Rectal smooth muscle tissue (tissue), 1 donor: Measurements from ENCODE around the gene TPRG1.

Source experiments
- H3K27ac ChIP-seq: one replicate; pipeline ENCODE4 v1.7.0; 2013; ENCODE audit warnings: low read depth, low read length, inconsistent platforms
- H3K27me3 ChIP-seq: one replicate; pipeline ENCODE4 v1.7.0; 2013; ENCODE audit warnings: low read length; ENCODE audit not compliant: control insufficient read depth, insufficient read depth
- H3K36me3 ChIP-seq: one replicate; pipeline ENCODE4 v1.7.0; 2013; ENCODE audit warnings: low read length; ENCODE audit not compliant: control insufficient read depth, insufficient read depth
- H3K4me1 ChIP-seq: one replicate; pipeline ENCODE4 v1.7.0; 2013; ENCODE audit warnings: low read length; ENCODE audit not compliant: control insufficient read depth, insufficient read depth
- H3K4me3 ChIP-seq: one replicate; pipeline ENCODE4 v1.7.0; 2013; ENCODE audit warnings: low read length
- H3K9ac ChIP-seq: one replicate; pipeline ENCODE4 v1.7.0; 2013; ENCODE audit warnings: low read length

The TPRG1 gene

DNA sequence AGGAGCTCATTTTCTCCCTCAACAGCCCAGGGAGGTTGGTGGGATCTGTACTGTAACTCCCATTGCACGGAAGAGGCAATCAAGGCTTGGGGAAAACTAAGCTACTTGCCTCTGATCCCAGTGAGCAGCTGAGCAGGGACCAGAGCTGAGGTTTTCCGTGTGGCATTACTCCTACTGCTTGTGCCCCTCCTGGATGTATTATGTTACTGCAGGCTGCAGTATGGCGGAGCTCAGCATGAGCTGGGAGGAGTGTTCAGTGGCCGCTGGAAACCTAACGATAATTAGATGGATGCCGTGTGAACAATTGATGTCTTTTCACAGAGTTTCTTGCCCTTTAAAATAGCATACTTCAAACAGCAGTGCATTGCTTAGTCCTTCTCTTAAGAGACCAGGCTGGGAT, 2.0 kb upstream of the TPRG1 start:
- H3K4me1 ChIP-seq = no peaks in the 10 kb centered on the region
- no peak overlapping the region for H3K4me3 ChIP-seq
- H3K27ac ChIP-seq = no peak overlapping the region
- no peak overlapping the region for H3K9ac ChIP-seq
- H3K27me3 ChIP-seq = no peaks in the 10 kb centered on the region
- no peaks in the 10 kb centered on the region for H3K36me3 ChIP-seq

DNA sequence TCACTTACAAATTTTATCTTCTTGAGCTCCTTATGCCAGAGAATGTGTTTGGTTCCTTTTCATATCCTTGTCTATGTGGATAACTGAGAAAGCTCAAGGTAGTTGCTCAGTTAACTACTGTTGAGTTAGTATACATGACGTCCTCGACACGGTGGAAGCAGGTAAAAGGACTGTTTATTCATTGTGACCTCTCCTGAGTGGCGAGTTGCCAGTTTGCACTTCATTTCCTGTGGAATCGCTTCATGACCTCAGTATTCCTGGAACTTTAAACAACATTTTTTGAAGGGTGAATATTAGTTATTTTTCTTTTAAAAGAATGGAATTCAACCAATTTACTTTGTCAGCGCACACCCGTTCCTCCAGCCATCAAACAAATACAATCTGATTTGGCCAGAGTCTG, 1.2 kb upstream of the TPRG1 start:
- Histone ChIP-seq H3K4me3 (no peak overlapping the region), H3K27me3 (no peaks in the 10 kb centered on the region), H3K4me1 (no peaks in the 10 kb centered on the region), H3K9ac (no peak overlapping the region), H3K27ac (no peak overlapping the region), H3K36me3 (no peaks in the 10 kb centered on the region)

DNA sequence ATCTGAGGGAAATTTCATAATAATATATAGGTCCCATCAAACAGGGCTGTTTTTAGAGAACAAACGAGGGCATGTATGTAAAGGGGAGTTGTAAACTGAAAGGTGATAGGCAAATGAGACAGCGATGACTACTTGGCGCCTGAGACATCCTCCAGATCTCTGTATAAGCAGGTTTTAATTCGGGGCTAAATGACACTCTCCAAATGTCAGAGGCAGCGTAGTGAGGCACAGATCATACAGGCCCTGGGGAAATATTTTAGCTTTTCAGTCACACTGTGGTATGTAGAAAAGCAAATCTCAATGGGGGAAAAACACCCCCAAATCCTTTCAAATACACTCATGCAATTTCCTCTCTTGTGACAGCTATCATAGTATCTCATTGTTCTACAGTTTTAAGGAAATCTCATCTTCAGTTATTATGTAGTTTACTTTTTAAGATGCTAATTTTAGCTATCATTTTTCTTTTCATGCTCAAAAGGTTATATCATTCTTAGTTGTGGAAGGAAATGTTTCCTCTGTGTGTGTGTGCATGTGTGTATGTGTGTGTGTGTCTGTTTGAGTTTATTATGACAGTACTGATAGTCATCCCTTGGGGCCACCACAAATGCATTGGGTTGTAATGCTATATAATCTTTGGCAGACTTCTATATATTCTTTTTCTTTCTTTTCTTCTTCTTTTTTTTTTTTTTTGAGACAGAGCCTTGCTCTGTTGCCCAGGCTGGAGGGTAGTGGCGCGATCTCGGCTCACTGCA, 1.1 kb downstream of the TPRG1 start:
- Histone ChIP-seq H3K36me3 (no peaks in the 10 kb centered on the region), H3K27me3 (no peaks in the 10 kb centered on the region), H3K9ac (no peak overlapping the region), H3K4me1 (no peaks in the 10 kb centered on the region), H3K27ac (no peak overlapping the region), H3K4me3 (no peak overlapping the region)

DNA sequence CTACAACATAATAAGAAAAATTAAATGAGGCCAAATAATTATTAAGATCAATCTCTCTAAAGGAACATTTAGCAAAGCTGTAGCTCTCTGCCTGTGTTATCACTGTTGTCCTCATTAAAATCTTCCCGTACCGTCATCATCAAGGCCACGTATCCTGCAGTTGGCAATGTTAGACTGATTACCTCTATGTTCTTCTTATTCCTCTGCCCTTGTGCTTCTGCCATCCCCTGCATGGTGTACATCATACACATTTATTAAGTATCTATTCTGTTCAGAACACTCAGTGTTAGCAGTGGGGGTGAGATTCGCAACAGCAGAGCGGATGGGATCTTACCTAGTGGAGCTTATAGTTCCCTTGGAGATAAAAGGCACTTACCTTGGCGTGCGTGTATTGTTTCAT, 12.8 kb downstream of the TPRG1 start:
- Histone ChIP-seq H3K36me3 (no peaks in the 10 kb centered on the region), H3K4me3 (no peak overlapping the region), H3K9ac (no peak overlapping the region), H3K4me1 (no peaks in the 10 kb centered on the region), H3K27ac (no peak overlapping the region), H3K27me3 (no peaks in the 10 kb centered on the region)

DNA sequence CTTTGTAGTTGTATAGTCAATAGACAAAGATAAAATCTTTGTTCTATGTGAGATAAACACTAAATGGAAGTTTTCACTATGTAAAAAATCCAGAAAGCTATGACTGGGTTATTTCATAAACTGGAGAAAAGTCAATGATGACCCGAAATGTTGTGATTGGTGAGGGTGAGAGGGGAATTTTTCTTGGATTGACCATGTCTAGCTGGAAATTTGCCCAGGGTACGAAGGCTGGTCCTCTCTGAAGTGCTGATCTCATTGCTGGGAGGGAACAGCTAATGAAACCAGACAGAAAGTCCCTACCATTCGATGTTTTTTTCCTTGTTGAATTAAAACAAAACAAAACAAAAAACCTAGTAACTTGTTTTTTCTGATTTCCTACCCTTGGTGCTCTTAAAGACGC, 14.3 kb downstream of the TPRG1 start:
- no peaks in the 10 kb centered on the region for H3K27me3 ChIP-seq
- H3K9ac ChIP-seq = no peak overlapping the region
- H3K36me3 ChIP-seq = no peaks in the 10 kb centered on the region
- H3K27ac ChIP-seq = no peak overlapping the region
- no peaks in the 10 kb centered on the region for H3K4me1 ChIP-seq
- H3K4me3 ChIP-seq = no peak overlapping the region

DNA sequence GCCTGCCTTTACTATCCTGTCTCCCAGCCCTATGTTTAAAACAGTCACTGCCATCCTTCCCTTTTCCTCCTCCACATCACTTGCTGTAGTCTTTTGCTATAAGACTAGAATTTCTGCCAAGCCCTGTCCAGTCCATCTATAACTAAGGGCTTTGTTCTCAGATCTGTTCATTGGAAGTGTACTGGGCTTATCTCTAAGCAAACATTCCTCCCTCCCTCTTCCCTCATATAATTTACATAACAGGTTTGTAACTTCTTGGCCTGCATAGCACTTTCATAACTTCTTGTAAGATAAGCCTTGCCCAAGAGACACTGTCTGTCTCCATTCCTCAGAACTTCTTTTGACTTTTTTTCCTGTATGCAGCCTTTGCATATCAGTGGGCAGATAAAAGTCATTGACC, 16.7 kb downstream of the TPRG1 start:
- Histone ChIP-seq H3K4me1 (no peaks in the 10 kb centered on the region), H3K27ac (no peak overlapping the region), H3K9ac (no peak overlapping the region), H3K4me3 (no peak overlapping the region), H3K36me3 (no peaks in the 10 kb centered on the region), H3K27me3 (no peaks in the 10 kb centered on the region)

DNA sequence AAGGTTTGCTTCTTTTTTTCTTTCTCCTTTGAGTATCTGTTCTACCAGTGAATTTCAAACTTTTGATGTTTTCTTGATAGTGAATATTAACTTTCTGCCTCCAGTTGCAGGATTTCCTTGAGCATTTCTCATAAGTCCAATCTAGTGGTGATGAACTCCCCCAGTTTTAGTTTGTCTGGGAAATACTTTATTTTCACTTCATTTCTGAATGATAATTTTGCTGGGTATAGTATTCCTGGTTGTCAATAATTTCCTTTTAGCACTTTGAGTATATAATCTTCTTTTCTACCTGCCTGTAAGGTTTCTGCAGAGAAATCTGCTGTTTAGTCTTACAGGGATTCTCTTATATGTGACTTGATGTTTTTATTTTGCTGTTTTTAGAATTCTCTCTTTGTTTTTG, 21.0 kb downstream of the TPRG1 start:
- H3K4me3 ChIP-seq = no peak overlapping the region
- H3K27ac ChIP-seq = no peak overlapping the region
- H3K27me3 ChIP-seq = no peaks in the 10 kb centered on the region
- H3K9ac ChIP-seq = no peak overlapping the region
- no peaks in the 10 kb centered on the region for H3K36me3 ChIP-seq
- H3K4me1 ChIP-seq = no peaks in the 10 kb centered on the region

DNA sequence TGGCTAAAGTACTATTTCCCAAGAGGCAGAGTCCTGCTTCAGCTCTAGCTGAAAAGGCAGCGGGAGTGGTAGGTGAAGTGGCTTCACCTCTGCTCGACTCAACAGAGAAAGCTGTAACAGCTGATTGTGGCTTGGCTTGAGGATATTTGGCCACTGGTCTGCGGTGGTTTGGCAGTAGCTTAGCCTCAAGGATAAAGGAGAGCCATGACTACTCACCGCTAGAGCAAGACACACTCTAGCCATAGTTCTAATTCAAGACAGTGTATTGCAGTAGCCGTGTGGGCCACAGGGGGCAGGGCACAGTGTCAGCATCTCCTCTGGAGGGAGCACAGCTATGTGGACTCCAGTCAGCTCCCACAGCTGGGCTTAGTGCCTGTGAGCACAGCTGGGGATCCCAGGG, 23.5 kb downstream of the TPRG1 start:
- Histone ChIP-seq H3K27ac (no peak overlapping the region), H3K36me3 (no peaks in the 10 kb centered on the region), H3K4me3 (no peak overlapping the region), H3K4me1 (no peaks in the 10 kb centered on the region), H3K9ac (no peak overlapping the region), H3K27me3 (no peaks in the 10 kb centered on the region)

DNA sequence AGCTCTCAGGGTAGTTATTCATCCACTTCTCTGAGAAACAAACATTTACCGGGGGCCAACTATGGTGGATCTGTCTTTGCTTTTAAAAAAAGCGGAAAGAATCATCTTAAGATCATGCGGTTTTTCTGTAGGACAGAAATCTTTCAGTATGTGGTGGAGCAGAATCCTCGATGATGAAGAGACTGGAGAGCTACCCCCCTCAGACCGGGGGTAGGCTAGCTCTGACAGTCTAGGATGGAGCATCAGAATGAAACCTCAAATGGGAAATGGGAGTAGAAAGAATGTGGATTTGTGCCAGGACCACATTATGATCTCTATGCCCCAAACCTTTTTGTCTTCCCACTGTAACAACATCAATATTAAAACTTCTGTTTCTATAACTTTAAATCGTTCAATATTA, 30.3 kb downstream of the TPRG1 start:
- Histone ChIP-seq H3K27me3 (no peaks in the 10 kb centered on the region), H3K4me3 (no peak overlapping the region), H3K9ac (no peak overlapping the region), H3K4me1 (no peaks in the 10 kb centered on the region), H3K36me3 (no peaks in the 10 kb centered on the region), H3K27ac (no peak overlapping the region)

DNA sequence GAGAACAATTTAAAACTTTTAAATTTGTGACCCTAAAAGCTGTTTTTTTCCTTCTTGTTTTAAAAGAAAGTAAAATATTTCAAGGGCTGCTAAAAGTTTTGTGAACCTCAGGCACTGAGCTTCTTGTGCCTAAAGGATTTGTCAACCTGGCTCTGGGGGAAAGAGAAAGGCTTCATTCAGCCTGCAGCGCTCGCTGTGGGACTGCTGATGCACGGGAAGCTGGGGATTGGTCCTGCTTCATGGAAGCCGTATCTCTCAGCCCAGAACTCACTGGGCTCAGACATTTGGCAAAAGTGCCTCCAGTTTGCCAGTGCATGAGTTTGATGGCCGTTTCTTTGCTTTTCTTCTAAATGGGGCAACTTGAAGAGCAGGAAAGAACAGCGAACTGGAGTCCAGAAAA, 30.8 kb downstream of the TPRG1 start:
- no peak overlapping the region for H3K4me3 ChIP-seq

DNA sequence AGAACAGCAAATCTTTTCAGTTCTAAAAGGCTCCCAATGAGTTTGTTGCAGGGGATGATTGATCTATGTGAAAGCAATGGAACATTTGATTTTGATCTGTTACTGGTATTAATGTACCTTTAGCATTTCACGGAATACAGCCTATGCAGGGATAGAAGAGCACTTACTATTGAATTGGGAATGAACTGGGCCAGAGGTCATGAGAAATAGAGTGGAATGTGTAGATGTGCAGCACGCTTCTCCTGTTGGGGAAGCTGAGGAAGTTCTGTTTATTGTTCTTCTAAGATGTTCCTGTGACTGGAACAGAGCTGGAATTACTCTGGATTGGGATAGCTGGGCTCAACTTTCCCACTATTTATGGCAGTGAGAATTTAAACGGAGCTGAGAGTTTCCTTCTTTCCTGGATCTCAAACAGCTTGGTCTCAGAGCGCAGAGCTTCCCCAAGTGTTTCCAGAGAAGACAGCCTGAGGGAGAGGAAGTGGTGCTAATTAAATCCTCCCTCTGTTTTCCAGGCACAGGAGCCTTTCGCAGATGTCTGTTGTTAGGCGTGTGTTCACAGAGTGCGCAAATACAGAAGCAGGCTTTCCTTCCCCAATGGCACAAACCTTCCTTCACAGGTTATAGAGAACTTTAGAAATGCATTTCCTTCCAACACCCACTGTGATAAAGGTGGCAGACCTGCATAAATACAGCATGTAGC, 32.5 kb downstream of the TPRG1 start:
- no peak overlapping the region for H3K4me3 ChIP-seq
- H3K4me1 ChIP-seq = no peaks in the 10 kb centered on the region
- no peak overlapping the region for H3K9ac ChIP-seq
- H3K27me3 ChIP-seq = no peaks in the 10 kb centered on the region
- no peak overlapping the region for H3K27ac ChIP-seq
- no peaks in the 10 kb centered on the region for H3K36me3 ChIP-seq

More for the DNA sequence above, 30.8 kb downstream of the TPRG1 start:
- Histone ChIP-seq H3K36me3 (no peaks in the 10 kb centered on the region), H3K4me1 (no peaks in the 10 kb centered on the region), H3K27ac (no peak overlapping the region), H3K9ac (no peak overlapping the region), H3K27me3 (no peaks in the 10 kb centered on the region)

DNA sequence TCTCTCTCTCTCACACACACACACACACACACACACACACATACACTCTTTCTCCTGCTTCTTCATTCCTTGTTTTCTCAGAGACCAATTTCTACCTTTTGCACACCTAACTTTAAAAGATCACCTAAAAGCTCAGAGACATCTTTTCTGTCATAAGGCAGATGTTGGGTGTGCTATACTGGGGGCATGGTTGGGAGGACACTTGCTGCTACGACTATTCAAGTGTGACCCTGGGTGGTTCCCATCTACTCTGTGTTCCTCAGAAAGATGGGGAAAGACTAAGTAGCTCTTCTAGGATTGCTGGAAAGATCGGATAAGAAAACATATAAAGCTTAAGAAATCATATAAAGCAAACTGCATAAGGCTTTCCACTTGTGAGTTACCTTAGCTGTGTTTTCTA, 33.2 kb downstream of the TPRG1 start:
- Histone ChIP-seq H3K27me3 (no peaks in the 10 kb centered on the region), H3K27ac (no peak overlapping the region), H3K4me3 (no peak overlapping the region), H3K9ac (no peak overlapping the region), H3K36me3 (no peaks in the 10 kb centered on the region), H3K4me1 (no peaks in the 10 kb centered on the region)

DNA sequence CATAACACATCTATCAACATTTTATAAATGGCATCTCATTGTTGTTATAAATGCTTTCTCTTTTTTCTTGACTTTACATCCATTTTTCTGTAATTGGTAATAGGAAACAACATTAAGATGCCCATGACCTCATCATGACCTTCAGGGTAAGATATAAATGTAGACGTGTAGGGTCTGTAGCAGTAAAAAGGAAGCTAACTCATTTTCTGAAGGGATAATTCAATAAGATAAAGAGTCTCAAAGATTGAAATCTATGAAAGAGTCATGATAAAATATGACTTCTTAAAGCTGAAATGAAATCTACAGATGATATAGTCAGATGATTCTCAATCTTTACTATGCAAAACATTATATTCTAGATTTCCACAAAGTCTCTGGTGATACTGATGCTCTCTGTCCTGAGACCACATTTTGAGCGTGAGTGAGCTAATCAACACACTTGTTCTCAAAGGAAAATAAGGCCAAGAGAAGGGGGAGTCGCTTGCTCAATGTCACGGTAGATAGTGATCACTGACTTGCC, 38.5 kb downstream of the TPRG1 start:
- no peak overlapping the region for H3K9ac ChIP-seq
- H3K36me3 ChIP-seq = no peaks in the 10 kb centered on the region
- no peaks in the 10 kb centered on the region for H3K4me1 ChIP-seq
- H3K4me3 ChIP-seq = no peak overlapping the region
- H3K27ac ChIP-seq = no peak overlapping the region
- H3K27me3 ChIP-seq = no peaks in the 10 kb centered on the region
